CD1c-positive myeloid dendritic cell (primary cell): ENCODE results near the gene CCDC137.
A peak's percentile ranks its signal among the peaks of the same experiment; 100 is the strongest.

Experiments used
- DNase-seq: peaks from one replicate; pipeline ENCODE4 v3.0.0-alpha.2; 2016; ENCODE audit errors: extremely low spot score

The CCDC137 gene

GRCh38 chr17:81682565-81683207, 16.1 kb downstream of the CCDC137 start:
- DNase-seq: peak; percentile 12

- DNase-seq: peak; percentile 34
These were observed 16.7 kb downstream of the CCDC137 start for GRCh38 chr17:81683208-81683583.

GRCh38 chr17:81683584-81684441, 17.3 kb downstream of the CCDC137 start, which contains the start of the genes ARL16 and HGS:
Gene ARL16, minus strand, starts transcription at chr17:81683797. Its CDS starts 44 bp downstream, at chr17:81683753.
Gene HGS, plus strand, starts transcription at chr17:81684011. Its CDS starts 56 bp downstream, at chr17:81684067.
- DNase-seq: peak; percentile 100

- no peak for DNase-seq
These were observed 17.9 kb downstream of the CCDC137 start for GRCh38 chr17:81684442-81684911.

GRCh38 chr17:81685108-81685507, 18.6 kb downstream of the CCDC137 start:
- DNase-seq: no peak

- DNase-seq: no peak
These were observed 20.1 kb downstream of the CCDC137 start for GRCh38 chr17:81686614-81687013.

GRCh38 chr17:81687770-81688541, 21.4 kb downstream of the CCDC137 start:
- no peak for DNase-seq

- DNase-seq: no peak
These were observed 22.1 kb downstream of the CCDC137 start for GRCh38 chr17:81688616-81689015.

- DNase-seq: no peak
These were observed 23.5 kb downstream of the CCDC137 start for GRCh38 chr17:81690066-81690465.

- no peak for DNase-seq
These were observed 24.0 kb downstream of the CCDC137 start for GRCh38 chr17:81690549-81690948.

GRCh38 chr17:81691196-81691595, 24.7 kb downstream of the CCDC137 start:
- no peak for DNase-seq

GRCh38 chr17:81691608-81692007, 25.1 kb downstream of the CCDC137 start:
- DNase-seq: no peak

GRCh38 chr17:81693509-81694210, 27.1 kb downstream of the CCDC137 start:
- DNase-seq: no peak

- no peak for DNase-seq
These were observed 28.3 kb downstream of the CCDC137 start for GRCh38 chr17:81694810-81695209.

GRCh38 chr17:81695211-81695610, 28.7 kb downstream of the CCDC137 start:
- DNase-seq: no peak

- no peak for DNase-seq
These were observed 29.3 kb downstream of the CCDC137 start for GRCh38 chr17:81695801-81696200.

GRCh38 chr17:81696218-81696941, 29.8 kb downstream of the CCDC137 start:
- no peak for DNase-seq

GRCh38 chr17:81697261-81698044, 30.9 kb downstream of the CCDC137 start:
- no peak for DNase-seq

- DNase-seq: no peak
These were observed 34.1 kb downstream of the CCDC137 start for GRCh38 chr17:81700353-81701287.
